ENCODE results near the gene SMR3B. TPM values are rescaled to one million over a fixed set of nuclear protein-coding genes. Genes with fewer than 3 reads are reported as not detected.

Gene SMR3B
- total and polyA plus RNA-seq, 2 of the 8 experiments (the other 6 are each of a cell fraction or from before 2014, with no cell fraction given): not detected

GRCh38 chr4:70359115-70359661, 23.7 kb upstream of the SMR3B start (continued):
- TF ChIP-seq CTCF (IDR thresholded peaks at IDR 0.05; ENCODE audit: control extremely low read depth in 1 of 3, insufficient read depth in 1 of 3, low read depth in 1 of 3, low read length in 3 of 3) (no peak), TBP (IDR thresholded peaks at IDR 0.05; ENCODE audit: low read depth, low read length) (no peak), GTF2F1 (IDR thresholded peaks at IDR 0.05; ENCODE audit: borderline replicate concordance, low read depth, low read length) (no peak), RFX5 (IDR thresholded peaks at IDR 0.05; ENCODE audit: borderline replicate concordance, low read depth, low read length) (no peak), NRF1 (IDR thresholded peaks at IDR 0.05; ENCODE audit: low read depth, low read length) (no peak), CBX5 (IDR thresholded peaks at IDR 0.05; ENCODE audit: low read depth, low read length) (no peak)

Measured in H1 (cell line).